IPS-18c (cell line): ENCODE data around the gene FGFBP1.

Experiments used
- H3K4me3 ChIP-seq: 2 replicates; pipeline ENCODE4 v1.7.0; 2013; ENCODE audit warnings: low read depth, mild to moderate bottlenecking, low read length, moderate library complexity; ENCODE audit not compliant: insufficient read depth
- H3K9me3 ChIP-seq: one replicate; pipeline ENCODE4 v1.6.1; 2013; ENCODE audit warnings: mild to moderate bottlenecking, low read length, moderate library complexity; ENCODE audit not compliant: control insufficient read depth, insufficient read depth

FGFBP1 gene

GRCh38 chr4:15938640-15939039 lies at the start of gene FGFBP1:
Gene FGFBP1, minus strand, starts transcription at chr4:15938740. Its CDS starts 2,108 bp downstream, at chr4:15936632.
- no peak within 1 kb of the TSS for H3K4me3 ChIP-seq

GRCh38 chr4:15988222-15988621 lies 49.7 kb upstream of the FGFBP1 start:
- Histone ChIP-seq H3K9me3 (peaks cover 3% of the 10 kb centered on the region), H3K4me3 (no peak overlapping the region)

More at GRCh38 chr4:15938640-15939039, at the start of gene FGFBP1:
- H3K9me3 ChIP-seq: no peaks in the 10 kb centered on the region

GRCh38 chr4:15986907-15987306 lies 48.4 kb upstream of the FGFBP1 start:
- Histone ChIP-seq H3K9me3 (peaks cover 3% of the 10 kb centered on the region), H3K4me3 (no peak overlapping the region)

- Histone ChIP-seq H3K4me3 (no peak overlapping the region), H3K9me3 (no peaks in the 10 kb centered on the region)
These were observed 45.1 kb upstream of the FGFBP1 start for GRCh38 chr4:15983610-15984009.

GRCh38 chr4:15982842-15983524 lies 44.4 kb upstream of the FGFBP1 start:
- no peaks in the 10 kb centered on the region for H3K9me3 ChIP-seq

GRCh38 chr4:15976456-15977447 lies 38.2 kb upstream of the FGFBP1 start:
- Histone ChIP-seq H3K4me3 (no peak overlapping the region), H3K9me3 (no peaks in the 10 kb centered on the region)

More at GRCh38 chr4:15982842-15983524, 44.4 kb upstream of the FGFBP1 start:
- no peak overlapping the region for H3K4me3 ChIP-seq

- Histone ChIP-seq H3K9me3 (no peaks in the 10 kb centered on the region), H3K4me3 (no peak overlapping the region)
These were observed 32.7 kb upstream of the FGFBP1 start for GRCh38 chr4:15971068-15971801.

- Histone ChIP-seq H3K4me3 (no peak overlapping the region), H3K9me3 (no peaks in the 10 kb centered on the region)
These were observed 30.2 kb upstream of the FGFBP1 start for GRCh38 chr4:15968551-15969300.

- no peaks in the 10 kb centered on the region for H3K9me3 ChIP-seq
- H3K4me3 ChIP-seq: no peak overlapping the region
These were observed 26.8 kb upstream of the FGFBP1 start for GRCh38 chr4:15965325-15965724.

- Histone ChIP-seq H3K4me3 (no peak overlapping the region), H3K9me3 (no peaks in the 10 kb centered on the region)
These were observed 25.6 kb upstream of the FGFBP1 start for GRCh38 chr4:15964159-15964558.

GRCh38 chr4:15963576-15963975 lies 25.0 kb upstream of the FGFBP1 start:
- Histone ChIP-seq H3K4me3 (no peak overlapping the region), H3K9me3 (no peaks in the 10 kb centered on the region)

- no peaks in the 10 kb centered on the region for H3K9me3 ChIP-seq
These were observed 24.5 kb upstream of the FGFBP1 start, which contains the start of gene FGFBP2 for GRCh38 chr4:15963001-15963451. Gene FGFBP2, minus strand, starts transcription at chr4:15963175. Its CDS starts 46 bp downstream, at chr4:15963129.

GRCh38 chr4:15961781-15962510 lies 23.4 kb upstream of the FGFBP1 start:
- Histone ChIP-seq H3K9me3 (no peaks in the 10 kb centered on the region), H3K4me3 (no peak overlapping the region)

More at GRCh38 chr4:15963001-15963451, 24.5 kb upstream of the FGFBP1 start, which contains the start of gene FGFBP2:
- H3K4me3 ChIP-seq: no peak within 1 kb of the TSS

- Histone ChIP-seq H3K4me3 (no peak overlapping the region), H3K9me3 (no peaks in the 10 kb centered on the region)
These were observed 20.0 kb upstream of the FGFBP1 start for GRCh38 chr4:15958562-15958961.

GRCh38 chr4:15956179-15956850 lies 17.8 kb upstream of the FGFBP1 start:
- no peak overlapping the region; the same call in 1 of the 2 replicates for H3K4me3 ChIP-seq
- no peaks in the 10 kb centered on the region for H3K9me3 ChIP-seq
